ENCODE results near the gene NAT8.
"Not testable (repeated sequence)": the region's sequence is repeated elsewhere in the genome, so short reads cannot be mapped to it uniquely, and the experiment has no call there.

Gene NAT8

DNA sequence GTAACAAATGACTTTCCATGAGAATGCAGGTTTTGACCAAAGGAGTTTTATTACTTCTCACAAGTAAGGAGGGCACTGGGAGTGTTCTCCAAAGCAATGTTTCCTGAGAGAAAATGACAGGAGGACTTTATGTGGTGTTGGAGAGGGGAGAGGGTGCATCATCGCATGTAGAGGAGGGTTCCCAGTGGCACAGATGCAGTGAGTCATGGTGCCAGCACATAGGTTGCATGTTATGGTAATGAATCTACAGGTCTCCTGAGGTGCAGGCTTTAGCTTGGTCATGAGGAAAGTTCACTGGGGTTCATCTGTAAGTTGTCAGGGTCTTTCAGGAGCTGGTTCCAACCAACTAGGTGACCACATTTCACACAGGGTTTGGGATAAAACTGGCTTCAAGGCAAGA is 30.4 kb downstream of the NAT8 start:
- Histone ChIP-seq H3K4me3 (ENCODE audit: low read depth, low read length) (no peak overlapping the region), H3K27me3 (no peaks in the 10 kb centered on the region), H3K4me1 (no peaks in the 10 kb centered on the region), H3K9me3 (no peaks in the 10 kb centered on the region), H3K36me3 (no peaks in the 10 kb centered on the region)
- no peak for TF ChIP-seq CTCF (IDR thresholded peaks at IDR 0.05; ENCODE audit: low read depth, low read length)
- DNase-seq, result no peak

DNA sequence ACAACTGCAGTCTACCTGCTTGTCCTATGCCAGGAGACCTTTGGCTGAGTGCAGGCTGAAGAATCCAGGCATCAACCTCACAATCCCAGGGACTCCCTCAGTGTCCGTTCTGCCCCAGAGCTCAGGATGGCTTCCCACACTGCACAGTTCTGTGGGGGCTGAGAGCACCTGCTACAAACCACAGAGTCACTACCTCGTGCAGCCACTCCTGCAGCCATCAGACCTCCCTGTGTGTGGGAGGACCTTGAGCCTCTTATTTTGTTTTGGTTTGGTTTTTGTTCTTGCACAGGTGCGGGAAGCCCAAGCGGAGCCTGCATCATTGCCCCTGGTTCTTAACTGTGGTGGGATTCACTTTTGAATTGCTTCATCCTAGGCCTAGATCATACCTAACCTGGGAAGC is 31.0 kb downstream of the NAT8 start:
- no peak for DNase-seq
- TF ChIP-seq CTCF (IDR thresholded peaks at IDR 0.05; ENCODE audit: low read depth, low read length), result no peak
- H3K9me3 ChIP-seq, result no peaks in the 10 kb centered on the region
- H3K27me3 ChIP-seq, result no peaks in the 10 kb centered on the region
- no peak overlapping the region for H3K4me3 ChIP-seq (ENCODE audit: low read depth, low read length)
- no peaks in the 10 kb centered on the region for H3K4me1 ChIP-seq
- no peaks in the 10 kb centered on the region for H3K36me3 ChIP-seq

DNA sequence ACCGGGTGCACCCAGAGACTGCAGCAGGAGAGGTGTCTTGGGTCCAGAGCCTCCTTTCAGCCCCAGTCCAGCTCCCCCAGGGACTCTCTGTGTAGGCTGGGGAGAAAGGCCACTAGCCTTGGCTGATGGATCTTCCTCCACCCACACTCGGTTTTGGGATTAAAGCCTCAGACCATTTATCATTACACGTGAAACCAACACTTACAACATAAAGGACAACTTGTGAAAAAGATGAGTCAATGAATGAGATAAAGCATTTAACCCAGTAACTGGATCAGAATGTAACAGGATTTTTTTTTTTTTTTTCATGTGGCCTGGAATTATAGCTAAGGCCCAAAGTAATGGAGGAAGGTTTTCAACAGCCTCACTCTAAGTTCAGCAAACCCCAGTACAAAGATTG is 32.1 kb downstream of the NAT8 start:
- TF ChIP-seq CTCF (IDR thresholded peaks at IDR 0.05; ENCODE audit: low read depth, low read length), result no peak

DNA sequence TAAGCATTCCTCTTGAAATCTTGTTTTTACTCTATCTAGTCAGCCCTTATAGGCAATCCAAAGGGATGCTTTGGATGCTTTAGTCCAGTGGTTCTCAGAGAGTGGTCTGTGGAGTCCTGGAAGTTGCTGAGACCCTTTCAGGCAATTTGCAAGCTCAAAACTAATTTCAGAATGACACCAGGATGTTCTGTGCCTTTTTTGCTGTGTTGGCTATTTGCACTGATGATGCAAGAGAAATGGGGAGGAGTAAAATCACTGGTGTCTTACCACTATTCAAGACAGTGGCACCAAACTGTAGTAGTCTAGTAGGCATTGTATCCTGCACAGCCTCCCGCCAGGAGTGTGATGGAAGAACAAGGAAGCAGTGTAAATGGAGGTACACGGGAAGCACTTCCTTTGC is 37.6 kb downstream of the NAT8 start:
- H3K27me3 ChIP-seq; H3K36me3 ChIP-seq; DNase-seq; H3K4me1 ChIP-seq; H3K9me3 ChIP-seq; H3K4me3 ChIP-seq (ENCODE audit: low read depth, low read length): not testable (repeated sequence)

More for the DNA sequence above, 32.1 kb downstream of the NAT8 start:
- no peak for DNase-seq
- Histone ChIP-seq H3K27me3 (no peaks in the 10 kb centered on the region), H3K4me3 (ENCODE audit: low read depth, low read length) (no peak overlapping the region), H3K9me3 (no peaks in the 10 kb centered on the region), H3K36me3 (no peaks in the 10 kb centered on the region), H3K4me1 (no peaks in the 10 kb centered on the region)

GRCh38 chr2:73603099-73603588 is 39.1 kb downstream of the NAT8 start:
- not testable (repeated sequence) for DNase-seq; H3K4me3 ChIP-seq (ENCODE audit: low read depth, low read length); H3K4me1 ChIP-seq; H3K27me3 ChIP-seq; H3K9me3 ChIP-seq; H3K36me3 ChIP-seq

GRCh38 chr2:73601780-73602179 is 40.4 kb downstream of the NAT8 start:
- no peaks in the 10 kb centered on the region for H3K36me3 ChIP-seq
- H3K9me3 ChIP-seq, result no peaks in the 10 kb centered on the region
- no peak overlapping the region for H3K4me3 ChIP-seq (ENCODE audit: low read depth, low read length)
- DNase-seq, result no peak
- H3K4me1 ChIP-seq, result no peaks in the 10 kb centered on the region
- TF ChIP-seq CTCF (IDR thresholded peaks at IDR 0.05; ENCODE audit: low read depth, low read length), result no peak
- no peaks in the 10 kb centered on the region for H3K27me3 ChIP-seq

DNA sequence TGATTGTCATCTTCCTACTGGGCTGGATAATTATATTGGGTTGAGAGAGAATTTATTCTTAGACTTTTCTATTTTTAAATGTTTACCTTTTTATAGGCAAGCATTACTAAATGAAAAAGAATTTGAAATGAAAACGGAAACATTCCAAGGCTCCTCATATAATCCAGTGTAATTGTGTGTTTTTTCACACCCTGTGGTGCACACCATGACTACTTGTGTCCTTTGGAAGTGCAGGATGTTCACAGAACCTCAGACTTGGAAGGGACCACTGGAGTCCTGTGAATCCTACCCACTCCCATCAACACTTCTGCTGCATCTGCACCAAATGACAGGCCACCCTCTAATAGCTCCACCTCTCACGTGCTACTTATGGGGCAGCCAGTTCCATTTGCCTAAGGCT is 48.0 kb downstream of the NAT8 start:
- Histone ChIP-seq H3K4me3 (ENCODE audit: low read depth, low read length) (no peak overlapping the region), H3K4me1 (no peaks in the 10 kb centered on the region), H3K27me3 (no peaks in the 10 kb centered on the region), H3K36me3 (no peaks in the 10 kb centered on the region), H3K9me3 (no peaks in the 10 kb centered on the region)
- no peak for TF ChIP-seq CTCF (IDR thresholded peaks at IDR 0.05; ENCODE audit: low read depth, low read length)
- no peak for DNase-seq

All from BE2C (cell line).